GM12878 (cell line): ENCODE data around the gene COL15A1. TPM values are rescaled to one million over a fixed set of nuclear protein-coding genes. Genes with fewer than 3 reads are reported as not detected.

Source experiments
- ATAC-seq: fragments of 200-7000 bp; cut with Tn5 transposase; 3 replicates; pipeline ENCODE4 v1.9.1; 2020; ENCODE audit warnings: mild to moderate bottlenecking, moderate library complexity
- BruUV-seq: library from RNA; stranded (reverse); fragments of 400-500 nt; replicated peaks from 2 replicates; lab custom pipeline; 2021; lab: Mats Ljungman, UMichigan
- CTCF ChIA-PET: fragments of 300-600 bp; sonication (Branson Sonifier 250); formaldehyde crosslinking; extraction: SDS; loops from one replicate; lab custom pipeline; 2021; ENCODE audit warnings: inconsistent platforms; lab: Yijun Ruan, JAX
- POLR2A ChIA-PET: fragments of 350-600 bp; formaldehyde crosslinking; extraction: SDS; loops from one replicate; lab custom pipeline; 2021; ENCODE audit warnings: inconsistent platforms; lab: Charles Lee
- RAD21 ChIA-PET: fragments of 300-600 bp; sonication (Branson Sonifier 250); formaldehyde crosslinking; loops from one replicate; lab custom pipeline; 2023; ENCODE audit warnings: antibody characterized with exemption; ENCODE audit not compliant: unreplicated experiment; lab: Charles Lee
- SMC1A ChIA-PET: fragments of 300-600 bp; sonication (Branson Sonifier 250); formaldehyde crosslinking; loops from one replicate; lab custom pipeline; 2023; ENCODE audit not compliant: unreplicated experiment, uncharacterized antibody; lab: Charles Lee
- DNase-seq: peaks from one replicate; pipeline ENCODE4 v3.0.0-alpha.2; 2011; ENCODE audit warnings: low read depth, low spot score
- FAIRE-seq: peaks from 3 replicates; lab custom pipeline; 2011; peaks lifted over from hg19 to GRCh38; lab: Jason Lieb, UNC
- H2AFZ ChIP-seq: 2 replicates; pipeline ENCODE4 v1.6.0; 2011; ENCODE audit warnings: low read depth, low read length, control low read depth; ENCODE audit not compliant: control insufficient read depth
- H3K27ac ChIP-seq: 2 replicates; pipeline ENCODE4 v1.5.1; 2011; ENCODE audit warnings: control low read depth; ENCODE audit not compliant: control insufficient read depth, insufficient read depth
- H3K27me3 ChIP-seq, 2 experiments: replicated peaks in 1 of 2; 2 replicates each; pipeline versions ENCODE4 v1.6.0 to v1.6.1; 2011; ENCODE audit warnings: low read length in 1 of 2; ENCODE audit not compliant: control insufficient read depth in 2 of 2, insufficient read depth in 2 of 2
- H3K36me3 ChIP-seq, 2 experiments: 2 replicates each; pipeline ENCODE4 v1.5.1; 2011; ENCODE audit warnings: low read length in 1 of 2; ENCODE audit not compliant: control insufficient read depth in 2 of 2, insufficient read depth in 2 of 2
- H3K4me1 ChIP-seq: 2 replicates; pipeline ENCODE4 v1.6.1; 2011; ENCODE audit warnings: mild to moderate bottlenecking, low read length, moderate library complexity, mixed read lengths; ENCODE audit not compliant: control insufficient read depth, insufficient read depth
- H3K4me2 ChIP-seq: 2 replicates; pipeline ENCODE4 v1.6.0; 2011; ENCODE audit warnings: control low read depth; ENCODE audit not compliant: control insufficient read depth, insufficient read depth
- H3K4me3 ChIP-seq: fragments of 200-600 bp; sonication (generic); 2 replicates; pipeline ENCODE4 v1.5.1; 2016
- H3K79me2 ChIP-seq: 2 replicates; pipeline ENCODE4 v1.6.0; 2011; ENCODE audit warnings: low read length; ENCODE audit not compliant: control insufficient read depth, insufficient read depth
- H3K9ac ChIP-seq: 2 replicates; pipeline ENCODE4 v1.8.0; 2011; ENCODE audit warnings: low read length, control low read depth, mixed read lengths; ENCODE audit not compliant: control insufficient read depth, insufficient read depth
- H3K9me3 ChIP-seq: replicated peaks from 3 replicates; pipeline ENCODE4 v1.5.1; 2011; ENCODE audit warnings: mild to moderate bottlenecking, low read length; ENCODE audit not compliant: control insufficient read depth, insufficient read depth
- H4K20me1 ChIP-seq: 2 replicates; pipeline ENCODE4 v1.6.0; 2011; ENCODE audit not compliant: control insufficient read depth, insufficient read depth
- CHD1 ChIP-seq: IDR thresholded peaks from 2 replicates; pipeline ENCODE4 v1.6.1; 2012; ENCODE audit warnings: low read depth, low read length, improper control_type of control experiment
- EZH2 ChIP-seq: IDR thresholded peaks from 2 replicates; pipeline ENCODE4 v1.6.1; 2012; ENCODE audit warnings: low read depth, mild to moderate bottlenecking, control low read depth, inconsistent platforms, low read length, borderline replicate concordance; ENCODE audit not compliant: control insufficient read depth
- FOXK2 ChIP-seq: fragments of 450-650 bp; IDR thresholded peaks from 2 replicates; pipeline ENCODE4 v1.6.1; 2017; ENCODE audit warnings: mild to moderate bottlenecking, moderate library complexity
- HDGF ChIP-seq: fragments of 450-650 bp; IDR thresholded peaks from 2 replicates; pipeline ENCODE4 v1.6.1; 2016; ENCODE audit warnings: antibody characterized with exemption
- IRF4 ChIP-seq: IDR thresholded peaks from 2 replicates; pipeline ENCODE4 v1.6.1; 2011; ENCODE audit warnings: low read depth, low read length
- JUNB ChIP-seq: IDR thresholded peaks from 2 replicates; pipeline ENCODE4 v1.6.1; 2016; ENCODE audit warnings: antibody characterized with exemption, mild to moderate bottlenecking
- KAT2A ChIP-seq: conservative IDR thresholded peaks from 2 replicates; pipeline ENCODE4 v1.6.1; 2011; ENCODE audit warnings: low read depth, low read length; ENCODE audit not compliant: control insufficient read depth
- MTA3 ChIP-seq: IDR thresholded peaks from 2 replicates; pipeline ENCODE4 v1.6.1; 2012; ENCODE audit warnings: low read length, inconsistent platforms, borderline replicate concordance
- PAX5 ChIP-seq: IDR thresholded peaks from 2 replicates; pipeline ENCODE4 v1.6.1; 2011; ENCODE audit warnings: low read depth, low read length, borderline replicate concordance
- YBX1 ChIP-seq: fragments of 450-650 bp; IDR thresholded peaks from 2 replicates; pipeline ENCODE4 v1.6.1; 2016; ENCODE audit warnings: antibody characterized with exemption
- ZNF384 ChIP-seq: IDR thresholded peaks from 2 replicates; pipeline ENCODE4 v1.6.1; 2012; ENCODE audit warnings: low read depth, mild to moderate bottlenecking, low read length, improper control_type of control experiment, borderline replicate concordance
- WGBS: methylation state at CpG from one replicate; pipeline ENCODE4 v1.1.6; 2016; ENCODE audit warnings: low lambda C conversion rate; ENCODE audit not compliant: insufficient replicate concordance, insufficient coverage; ENCODE audit errors: missing lambda C conversion rate; 5-methylcytosine and 5-hydroxymethylcytosine counted together
- in situ Hi-C: fragments of 300-500 bp; cut with MboI; formaldehyde crosslinking; loops from 9 replicates; pipeline ENCODE4 v1.14.3; 2018; ENCODE audit warnings: mixed read lengths
- intact Hi-C: fragments of 100-400 bp; cut with micrococcal nuclease; formaldehyde crosslinking; loops from one replicate; pipeline ENCODE4 v1.14.2; 2022; ENCODE audit not compliant: unreplicated experiment
- polyA plus RNA-seq, 11 experiments: library from polyadenylated mRNA; depleted of rRNA in 4 of 11; unstranded in 6 of 11; stranded (reverse) in 5 of 11; fragments of >200 nt; fragmentation: Nextera tagmentation in 4 of 11; fragmentation: Illumina TruSeq in 1 of 11; extraction: Ambion mirVana in 4 of 11; extraction: Trizol in 1 of 11; gene quantifications; 1 replicate in 1 of 11; 2 replicates in 10 of 11; pipeline versions ENCODE4 v1.2.1 to v1.2.3, GENCODE V29; 2011 to 2016; ENCODE audit warnings: inconsistent platforms in 2 of 11, missing spikeins in 2 of 11, low read depth in 1 of 11
- total RNA-seq, 4 experiments: library from RNA; depleted of rRNA in 3 of 4; stranded (reverse); fragments of >200 nt in 3 of 4; fragmentation: Illumina TruSeq in 1 of 4; extraction: Trizol in 1 of 4; gene quantifications; 2 replicates each; pipeline versions ENCODE4 v1.2.1 to v1.2.3, GENCODE V29; 2013 to 2021

Gene COL15A1
- total and polyA plus RNA-seq, 10 of the 15 experiments (the other 5 are each of a cell fraction or from before 2014, with no cell fraction given), result 0.01 to 0.28 (median 0.06) TPM; not detected in 2

GRCh38 chr9:99092643-99093491, 149.2 kb downstream of the COL15A1 start:
- Histone ChIP-seq H3K4me3 (no peak overlapping the region), H3K27ac (no peak overlapping the region), H3K4me1 (no peaks in the 10 kb centered on the region), H3K4me2 (no peak overlapping the region), H2AFZ (no peak overlapping the region), H3K79me2 (no peaks in the 10 kb centered on the region), H3K27me3 (no peaks in the 10 kb centered on the region; a peak in 1 of 4 replicates), H3K36me3 (no peaks in the 10 kb centered on the region), H4K20me1 (no peaks in the 10 kb centered on the region), H3K9ac (no peak overlapping the region), H3K9me3 (no peaks in the 10 kb centered on the region; the same call in 2 of the 3 replicates)
- POLR2A ChIA-PET, result no interaction called here
- TF ChIP-seq YBX1 (no peak), KAT2A (no peak), IRF4 (no peak), PAX5 (no peak), HDGF (no peak), FOXK2 (no peak), MTA3 (no peak), CHD1 (no peak), EZH2 (no peak), JUNB (no peak), ZNF384 (no peak)
- FAIRE-seq (no peak), DNase-seq (no peak), ATAC-seq (no peak)
- SMC1A ChIA-PET, result interaction anchor here (0.7 to 1.0 kb wide), 2 partner anchors 13 to 91 kb away, joined by 3 to 4 read pairs; no protein-coding TSS in a partner anchor
- RAD21 ChIA-PET, result interaction anchor here (0.5 to 1.2 kb wide), 3 partner anchors 48 to 93 kb away, joined by 3 read pairs; no protein-coding TSS in a partner anchor
- WGBS, result 35% methylated on average over 6 of the region's 6 CpGs
- intact Hi-C loops, result no loop called here
- CTCF ChIA-PET, result no interaction called here
- BruUV-seq, result no TSS peak
- in situ Hi-C loops, result no loop called here
